GM12878 (cell line): Measurements from ENCODE around the gene DICER1. TPM values are rescaled to one million over a fixed set of nuclear protein-coding genes. Genes with fewer than 3 reads are reported as not detected.

Experiments used
- ATAC-seq: fragments of 200-7000 bp; cut with Tn5 transposase; 3 replicates; pipeline ENCODE4 v1.9.1; 2020; ENCODE audit warnings: mild to moderate bottlenecking, moderate library complexity
- BruUV-seq: library from RNA; stranded (reverse); fragments of 400-500 nt; replicated peaks from 2 replicates; lab custom pipeline; 2021; lab: Mats Ljungman, UMichigan
- CTCF ChIA-PET: fragments of 300-600 bp; sonication (Branson Sonifier 250); formaldehyde crosslinking; extraction: SDS; loops from one replicate; lab custom pipeline; 2021; ENCODE audit warnings: inconsistent platforms; lab: Yijun Ruan, JAX
- POLR2A ChIA-PET: fragments of 350-600 bp; formaldehyde crosslinking; extraction: SDS; loops from one replicate; lab custom pipeline; 2021; ENCODE audit warnings: inconsistent platforms; lab: Charles Lee
- RAD21 ChIA-PET: fragments of 300-600 bp; sonication (Branson Sonifier 250); formaldehyde crosslinking; loops from one replicate; lab custom pipeline; 2023; ENCODE audit warnings: antibody characterized with exemption; ENCODE audit not compliant: unreplicated experiment; lab: Charles Lee
- SMC1A ChIA-PET: fragments of 300-600 bp; sonication (Branson Sonifier 250); formaldehyde crosslinking; loops from one replicate; lab custom pipeline; 2023; ENCODE audit not compliant: unreplicated experiment, uncharacterized antibody; lab: Charles Lee
- DNase-seq: peaks from one replicate; pipeline ENCODE4 v3.0.0-alpha.2; 2011; ENCODE audit warnings: low read depth, low spot score
- FAIRE-seq: peaks from 3 replicates; lab custom pipeline; 2011; peaks lifted over from hg19 to GRCh38; lab: Jason Lieb, UNC
- H2AFZ ChIP-seq: 2 replicates; pipeline ENCODE4 v1.6.0; 2011; ENCODE audit warnings: low read depth, low read length, control low read depth; ENCODE audit not compliant: control insufficient read depth
- H3K27ac ChIP-seq: 2 replicates; pipeline ENCODE4 v1.5.1; 2011; ENCODE audit warnings: control low read depth; ENCODE audit not compliant: control insufficient read depth, insufficient read depth
- H3K27me3 ChIP-seq, 2 experiments: replicated peaks in 1 of 2; 2 replicates each; pipeline versions ENCODE4 v1.6.0 to v1.6.1; 2011; ENCODE audit warnings: low read length in 1 of 2; ENCODE audit not compliant: control insufficient read depth in 2 of 2, insufficient read depth in 2 of 2
- H3K36me3 ChIP-seq, 2 experiments: 2 replicates each; pipeline ENCODE4 v1.5.1; 2011; ENCODE audit warnings: low read length in 1 of 2; ENCODE audit not compliant: control insufficient read depth in 2 of 2, insufficient read depth in 2 of 2
- H3K4me1 ChIP-seq: 2 replicates; pipeline ENCODE4 v1.6.1; 2011; ENCODE audit warnings: mild to moderate bottlenecking, low read length, moderate library complexity, mixed read lengths; ENCODE audit not compliant: control insufficient read depth, insufficient read depth
- H3K4me2 ChIP-seq: 2 replicates; pipeline ENCODE4 v1.6.0; 2011; ENCODE audit warnings: control low read depth; ENCODE audit not compliant: control insufficient read depth, insufficient read depth
- H3K4me3 ChIP-seq: fragments of 200-600 bp; sonication (generic); 2 replicates; pipeline ENCODE4 v1.5.1; 2016
- H3K79me2 ChIP-seq: 2 replicates; pipeline ENCODE4 v1.6.0; 2011; ENCODE audit warnings: low read length; ENCODE audit not compliant: control insufficient read depth, insufficient read depth
- H3K9ac ChIP-seq: 2 replicates; pipeline ENCODE4 v1.8.0; 2011; ENCODE audit warnings: low read length, control low read depth, mixed read lengths; ENCODE audit not compliant: control insufficient read depth, insufficient read depth
- H3K9me3 ChIP-seq: replicated peaks from 3 replicates; pipeline ENCODE4 v1.5.1; 2011; ENCODE audit warnings: mild to moderate bottlenecking, low read length; ENCODE audit not compliant: control insufficient read depth, insufficient read depth
- H4K20me1 ChIP-seq: 2 replicates; pipeline ENCODE4 v1.6.0; 2011; ENCODE audit not compliant: control insufficient read depth, insufficient read depth
- CHD2 ChIP-seq: IDR thresholded peaks from 2 replicates; pipeline ENCODE4 v1.6.1; 2011; ENCODE audit warnings: low read depth, low read length, improper control_type of control experiment, borderline replicate concordance
- ETV6 ChIP-seq, 2 experiments: fragments of 450-650 bp in 1 of 2; IDR thresholded peaks in 1 of 2; conservative IDR thresholded peaks in 1 of 2; 2 replicates each; pipeline ENCODE4 v1.6.1; 2014; ENCODE audit warnings: antibody characterized with exemption in 1 of 2, borderline replicate concordance in 1 of 2, low read depth in 1 of 2, mild to moderate bottlenecking in 1 of 2, moderate library complexity in 1 of 2
- FOXM1 ChIP-seq: IDR thresholded peaks from 2 replicates; pipeline ENCODE4 v1.6.1; 2012; ENCODE audit warnings: low read depth, mild to moderate bottlenecking, inconsistent platforms, low read length, moderate library complexity
- IKZF2 ChIP-seq, 2 experiments: fragments of 450-650 bp; IDR thresholded peaks; 2 replicates each; pipeline ENCODE4 v1.6.1; 2017; ENCODE audit warnings: mild to moderate bottlenecking in 2 of 2, moderate library complexity in 2 of 2
- LARP7 ChIP-seq: fragments of 450-650 bp; IDR thresholded peaks from 2 replicates; pipeline ENCODE4 v1.6.1; 2017; ENCODE audit warnings: mild to moderate bottlenecking
- POLR2AphosphoS2 ChIP-seq: IDR thresholded peaks from 2 replicates; pipeline ENCODE4 v1.6.1; 2011; ENCODE audit warnings: low read depth, mild to moderate bottlenecking, low read length, improper control_type of control experiment, moderate library complexity
- RELA ChIP-seq: fragments of 450-650 bp; IDR thresholded peaks from 2 replicates; pipeline ENCODE4 v1.8.0; 2014; ENCODE audit warnings: borderline replicate concordance; ENCODE audit not compliant: partially characterized antibody
- SMAD5 ChIP-seq: IDR thresholded peaks from 2 replicates; pipeline ENCODE4 v1.6.1; 2016; ENCODE audit warnings: antibody characterized with exemption, low read depth
- TARDBP ChIP-seq: IDR thresholded peaks from 2 replicates; pipeline ENCODE4 v1.6.1; 2016; ENCODE audit warnings: borderline replicate concordance
- WGBS: methylation state at CpG from one replicate; pipeline ENCODE4 v1.1.6; 2016; ENCODE audit warnings: low lambda C conversion rate; ENCODE audit not compliant: insufficient replicate concordance, insufficient coverage; ENCODE audit errors: missing lambda C conversion rate; 5-methylcytosine and 5-hydroxymethylcytosine counted together
- in situ Hi-C: fragments of 300-500 bp; cut with MboI; formaldehyde crosslinking; loops from 9 replicates; pipeline ENCODE4 v1.14.3; 2018; ENCODE audit warnings: mixed read lengths
- intact Hi-C: fragments of 100-400 bp; cut with micrococcal nuclease; formaldehyde crosslinking; loops from one replicate; pipeline ENCODE4 v1.14.2; 2022; ENCODE audit not compliant: unreplicated experiment
- polyA plus RNA-seq, 11 experiments: library from polyadenylated mRNA; depleted of rRNA in 4 of 11; unstranded in 6 of 11; stranded (reverse) in 5 of 11; fragments of >200 nt; fragmentation: Nextera tagmentation in 4 of 11; fragmentation: Illumina TruSeq in 1 of 11; extraction: Ambion mirVana in 4 of 11; extraction: Trizol in 1 of 11; gene quantifications; 1 replicate in 1 of 11; 2 replicates in 10 of 11; pipeline versions ENCODE4 v1.2.1 to v1.2.3, GENCODE V29; 2011 to 2016; ENCODE audit warnings: inconsistent platforms in 2 of 11, missing spikeins in 2 of 11, low read depth in 1 of 11
- total RNA-seq, 4 experiments: library from RNA; depleted of rRNA in 3 of 4; stranded (reverse); fragments of >200 nt in 3 of 4; fragmentation: Illumina TruSeq in 1 of 4; extraction: Trizol in 1 of 4; gene quantifications; 2 replicates each; pipeline versions ENCODE4 v1.2.1 to v1.2.3, GENCODE V29; 2013 to 2021
- TF ChIP-seq, protein P1 (sequence below): IDR thresholded peaks from 2 replicates; pipeline ENCODE4 v1.6.1; 2011; ENCODE audit warnings: low read depth, mild to moderate bottlenecking, low read length, moderate library complexity, borderline replicate concordance; ENCODE audit errors: extremely low read depth
- TF ChIP-seq, protein P2 (sequence below): fragments of 450-650 bp; IDR thresholded peaks from 2 replicates; pipeline ENCODE4 v1.6.1; 2017; ENCODE audit warnings: mild to moderate bottlenecking

Gene DICER1
- total and polyA plus RNA-seq, 10 of the 15 experiments (the other 5 are each of a cell fraction or from before 2014, with no cell fraction given) = 6.8 to 70.8 (median 37.1) TPM

DNA sequence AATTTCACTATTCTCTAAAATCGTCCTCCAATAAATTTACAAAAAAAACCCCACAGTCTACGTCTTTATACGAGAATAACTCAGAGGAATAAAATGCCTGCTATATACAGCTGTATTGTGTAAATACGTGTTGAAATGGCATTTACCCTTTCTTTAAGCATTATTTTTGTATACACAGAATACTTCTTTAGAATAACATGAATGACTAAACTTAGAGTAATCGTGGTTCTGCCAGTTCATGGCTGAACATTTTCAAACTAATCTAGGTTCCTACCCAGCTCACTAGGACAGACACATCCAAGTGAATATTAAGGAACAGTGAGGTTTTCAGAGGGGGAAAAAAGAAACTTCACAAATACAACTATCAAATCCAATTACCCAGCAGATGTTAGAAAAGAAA, 24.6 kb downstream of the DICER1 start:
- intact Hi-C loops = no loop called here
- H3K4me2 ChIP-seq = no peak overlapping the region
- ATAC-seq = no peak
- TF ChIP-seq IKZF2 (IDR thresholded peaks at IDR 0.05) = no peak
- TF ChIP-seq, protein P1, sequence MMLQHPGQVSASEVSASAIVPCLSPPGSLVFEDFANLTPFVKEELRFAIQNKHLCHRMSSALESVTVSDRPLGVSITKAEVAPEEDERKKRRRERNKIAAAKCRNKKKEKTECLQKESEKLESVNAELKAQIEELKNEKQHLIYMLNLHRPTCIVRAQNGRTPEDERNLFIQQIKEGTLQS = no peak
- TF ChIP-seq SMAD5 = no peak
- no peak for TF ChIP-seq POLR2AphosphoS2
- no peak for TF ChIP-seq RELA
- no peak for TF ChIP-seq ETV6 (conservative IDR thresholded peaks at IDR 0.05 in 1 of 2, IDR thresholded peaks at IDR 0.05 in 1 of 2; ENCODE audit: borderline replicate concordance in 1 of 2, low read depth in 1 of 2)
- TF ChIP-seq, protein P2, sequence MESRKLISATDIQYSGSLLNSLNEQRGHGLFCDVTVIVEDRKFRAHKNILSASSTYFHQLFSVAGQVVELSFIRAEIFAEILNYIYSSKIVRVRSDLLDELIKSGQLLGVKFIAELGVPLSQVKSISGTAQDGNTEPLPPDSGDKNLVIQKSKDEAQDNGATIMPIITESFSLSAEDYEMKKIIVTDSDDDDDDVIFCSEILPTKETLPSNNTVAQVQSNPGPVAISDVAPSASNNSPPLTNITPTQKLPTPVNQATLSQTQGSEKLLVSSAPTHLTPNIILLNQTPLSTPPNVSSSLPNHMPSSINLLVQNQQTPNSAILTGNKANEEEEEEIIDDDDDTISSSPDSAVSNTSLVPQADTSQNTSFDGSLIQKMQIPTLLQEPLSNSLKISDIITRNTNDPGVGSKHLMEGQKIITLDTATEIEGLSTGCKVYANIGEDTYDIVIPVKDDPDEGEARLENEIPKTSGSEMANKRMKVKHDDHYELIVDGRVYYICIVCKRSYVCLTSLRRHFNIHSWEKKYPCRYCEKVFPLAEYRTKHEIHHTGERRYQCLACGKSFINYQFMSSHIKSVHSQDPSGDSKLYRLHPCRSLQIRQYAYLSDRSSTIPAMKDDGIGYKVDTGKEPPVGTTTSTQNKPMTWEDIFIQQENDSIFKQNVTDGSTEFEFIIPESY = no peak
- TF ChIP-seq CHD2 = no peak
- TF ChIP-seq TARDBP = no peak
- no peak for TF ChIP-seq FOXM1
- TF ChIP-seq LARP7 = no peak
- TF ChIP-seq, all 136 proteins: peak for 0
- DNase-seq (no peak), FAIRE-seq (no peak)
- POLR2A ChIA-PET = interaction anchor here (0.6 to 1.7 kb wide), 2 partner anchors 11 to 18 kb away, joined by 3 read pairs; no protein-coding TSS in a partner anchor
- CTCF ChIA-PET = interaction anchor here (1.0 to 1.1 kb wide), 2 partner anchors 51 to 217 kb away, joined by 3 read pairs; no protein-coding TSS in a partner anchor
- H3K27ac ChIP-seq = no peak overlapping the region
- RAD21 ChIA-PET = no interaction called here
- H3K27me3 ChIP-seq = no peaks in the 10 kb centered on the region
- peaks cover 1 to 26% of the 10 kb centered on the region in 2 experiments; a peak in 3 of 4 replicates for H3K36me3 ChIP-seq
- H4K20me1 ChIP-seq = no peaks in the 10 kb centered on the region
- H3K9ac ChIP-seq = no peak overlapping the region
- no peaks in the 10 kb centered on the region for H3K9me3 ChIP-seq
- H2AFZ ChIP-seq = no peak overlapping the region
- H3K79me2 ChIP-seq = peaks cover 27% of the 10 kb centered on the region
- WGBS = 88% methylated on average over 5 of the region's 5 CpGs
- H3K4me1 ChIP-seq = peaks cover 5% of the 10 kb centered on the region
- SMC1A ChIA-PET = interaction anchor here (0.5 to 1.8 kb wide), 7 partner anchors 8 to 195 kb away, joined by 3 to 10 read pairs (median 4); no protein-coding TSS in a partner anchor
- no TSS peak for BruUV-seq
- in situ Hi-C loops = no loop called here
- no peak overlapping the region for H3K4me3 ChIP-seq
